IMR-90 (cell line): Measurements from ENCODE around the gene CYP26B1. TPM values are rescaled to one million over a fixed set of nuclear protein-coding genes. Genes with fewer than 3 reads are reported as not detected.

Source experiments
- ATAC-seq: fragments of 200-7000 bp; cut with Tn5 transposase; 2 replicates; pipeline ENCODE4 v1.9.1; 2020; ENCODE audit warnings: low read depth, mild to moderate bottlenecking, moderate library complexity
- BruUV-seq: library from RNA; stranded (reverse); fragments of 400-500 nt; replicated peaks from 2 replicates; lab custom pipeline; 2021; lab: Mats Ljungman, UMichigan
- CTCF ChIA-PET: fragments of 300-600 bp; formaldehyde crosslinking; extraction: SDS; loops from one replicate; lab custom pipeline; 2021; ENCODE audit warnings: antibody characterized with exemption; lab: Yijun Ruan, JAX
- POLR2A ChIA-PET: fragments of 300-600 bp; sonication (Branson Sonifier 250); formaldehyde crosslinking; loops from one replicate; lab custom pipeline; 2022; ENCODE audit warnings: antibody characterized with exemption; ENCODE audit not compliant: unreplicated experiment; lab: Charles Lee
- DNase-seq: peaks from one replicate; pipeline ENCODE4 v3.0.0; 2013
- H2AFZ ChIP-seq: replicated peaks from 2 replicates; pipeline ENCODE3; 2013; ENCODE audit warnings: low read length, mild to moderate bottlenecking; ENCODE audit not compliant: poor library complexity
- H2AK5ac ChIP-seq: 2 replicates; pipeline ENCODE4 v1.6.1; 2013; ENCODE audit warnings: low read depth, low read length, inconsistent platforms
- H2AK9ac ChIP-seq: replicated peaks from 2 replicates; pipeline ENCODE3; 2013; ENCODE audit warnings: mild to moderate bottlenecking, low read depth, low read length, moderate library complexity; ENCODE audit not compliant: poor library complexity
- H2BK120ac ChIP-seq: 2 replicates; pipeline ENCODE4 v1.6.1; 2013; ENCODE audit warnings: low read depth, low read length, inconsistent platforms
- H2BK15ac ChIP-seq: 3 replicates; pipeline ENCODE4 v1.6.1; 2013; ENCODE audit warnings: low read depth, low read length, inconsistent platforms
- H2BK20ac ChIP-seq: 2 replicates; pipeline ENCODE4 v1.6.1; 2013; ENCODE audit warnings: low read depth, mild to moderate bottlenecking, inconsistent platforms, low read length, moderate library complexity
- H2BK5ac ChIP-seq: 2 replicates; pipeline ENCODE4 v1.6.1; 2013; ENCODE audit warnings: mild to moderate bottlenecking, low read depth, low read length, inconsistent platforms; ENCODE audit not compliant: poor library complexity, severe bottlenecking
- H3K14ac ChIP-seq: replicated peaks from 2 replicates; pipeline ENCODE4 v1.6.1; 2013; ENCODE audit warnings: low read depth, low read length, inconsistent platforms
- H3K18ac ChIP-seq: 2 replicates; pipeline ENCODE4 v1.6.1; 2013; ENCODE audit warnings: low read depth, low read length, control low read depth
- H3K23ac ChIP-seq: 2 replicates; pipeline ENCODE4 v1.6.1; 2013; ENCODE audit warnings: low read depth, low read length, inconsistent platforms
- H3K27ac ChIP-seq: 2 replicates; pipeline ENCODE4 v1.5.1; 2013; ENCODE audit warnings: mild to moderate bottlenecking, control low read depth, low read length; ENCODE audit not compliant: insufficient read depth
- H3K27me3 ChIP-seq: 2 replicates; pipeline ENCODE4 v1.6.1; 2013; ENCODE audit warnings: low read length; ENCODE audit not compliant: control insufficient read depth, insufficient read depth
- H3K36me3 ChIP-seq: 2 replicates; pipeline ENCODE4 v1.6.1; 2013; ENCODE audit warnings: low read length, mixed read lengths; ENCODE audit not compliant: control insufficient read depth, insufficient read depth
- H3K4ac ChIP-seq: 2 replicates; pipeline ENCODE4 v1.6.1; 2013; ENCODE audit warnings: low read depth, low read length, inconsistent platforms
- H3K4me1 ChIP-seq: 2 replicates; pipeline ENCODE4 v1.6.1; 2013; ENCODE audit warnings: low read length, mixed read lengths; ENCODE audit not compliant: control insufficient read depth, insufficient read depth
- H3K4me2 ChIP-seq: 2 replicates; pipeline ENCODE4 v1.6.1; 2013; ENCODE audit warnings: low read depth, mild to moderate bottlenecking, control low read depth, low read length, moderate library complexity
- H3K4me3 ChIP-seq: 2 replicates; pipeline ENCODE4 v1.5.1; 2013; ENCODE audit warnings: low read depth, mild to moderate bottlenecking, control low read depth, low read length, moderate library complexity; ENCODE audit not compliant: insufficient read depth
- H3K56ac ChIP-seq: 2 replicates; pipeline ENCODE4 v1.6.1; 2013; ENCODE audit warnings: low read length, inconsistent platforms; ENCODE audit not compliant: insufficient read depth; ENCODE audit errors: extremely low read depth
- H3K79me1 ChIP-seq, 2 experiments: 2 replicates each; pipeline ENCODE4 v1.6.1; 2013; ENCODE audit warnings: low read length in 2 of 2, inconsistent platforms in 1 of 2, low read depth in 1 of 2
- H3K9ac ChIP-seq: 2 replicates; pipeline ENCODE4 v1.6.1; 2013; ENCODE audit warnings: low read depth, low read length, control low read depth
- H3K9me1 ChIP-seq: 2 replicates; pipeline ENCODE4 v1.6.1; 2013; ENCODE audit warnings: low read length, inconsistent platforms; ENCODE audit not compliant: insufficient read depth
- H3K9me3 ChIP-seq: 2 replicates; pipeline ENCODE4 v1.6.1; 2013; ENCODE audit warnings: low read length; ENCODE audit not compliant: control insufficient read depth, insufficient read depth
- H4K20me1 ChIP-seq: 2 replicates; pipeline ENCODE4 v1.6.1; 2013; ENCODE audit warnings: low read length, inconsistent platforms; ENCODE audit not compliant: insufficient read depth
- H4K5ac ChIP-seq: 2 replicates; pipeline ENCODE4 v1.6.1; 2013; ENCODE audit warnings: mild to moderate bottlenecking, low read depth, low read length, control low read depth
- H4K8ac ChIP-seq, 2 experiments: 2 replicates each; pipeline ENCODE4 v1.6.1; 2013; ENCODE audit warnings: low read depth in 2 of 2, low read length in 2 of 2, control low read depth in 1 of 2, inconsistent platforms in 1 of 2
- H4K91ac ChIP-seq: 2 replicates; pipeline ENCODE4 v1.6.1; 2013; ENCODE audit warnings: low read depth, low read length, inconsistent platforms; ENCODE audit not compliant: insufficient read depth
- BHLHE40 ChIP-seq: fragments of 150-350 bp; IDR thresholded peaks from 2 replicates; pipeline ENCODE4 v1.6.1; 2016; ENCODE audit warnings: mild to moderate bottlenecking, low read depth, low read length
- CEBPB ChIP-seq: IDR thresholded peaks from 2 replicates; pipeline ENCODE4 v1.6.1; 2012; ENCODE audit warnings: low read depth, low read length, improper control_type of control experiment
- CHD1 ChIP-seq: IDR thresholded peaks from 2 replicates; pipeline ENCODE4 v1.6.1; 2012; ENCODE audit warnings: low read depth, low read length, improper control_type of control experiment
- FOS ChIP-seq: fragments of 150-350 bp; IDR thresholded peaks from 2 replicates; pipeline ENCODE4 v1.6.1; 2016; ENCODE audit warnings: low read depth, low read length
- MAFK ChIP-seq: IDR thresholded peaks from 2 replicates; pipeline ENCODE4 v1.6.1; 2012; ENCODE audit warnings: low read depth, low read length, improper control_type of control experiment
- MAZ ChIP-seq: IDR thresholded peaks from 2 replicates; pipeline ENCODE4 v1.6.1; 2012; ENCODE audit warnings: low read depth, mild to moderate bottlenecking, low read length, improper control_type of control experiment, moderate library complexity, borderline replicate concordance
- MXI1 ChIP-seq: IDR thresholded peaks from 2 replicates; pipeline ENCODE4 v1.6.1; 2012; ENCODE audit warnings: low read depth, mild to moderate bottlenecking, low read length, moderate library complexity, borderline replicate concordance
- NFE2L2 ChIP-seq: fragments of 150-350 bp; IDR thresholded peaks from 2 replicates; pipeline ENCODE4 v1.6.1; 2016; ENCODE audit warnings: low read depth, mild to moderate bottlenecking, low read length
- POLR2A ChIP-seq: IDR thresholded peaks from 2 replicates; pipeline ENCODE4 v1.6.1; 2012; ENCODE audit warnings: mild to moderate bottlenecking, low read depth, low read length
- RCOR1 ChIP-seq: IDR thresholded peaks from 2 replicates; pipeline ENCODE4 v1.6.1; 2012; ENCODE audit warnings: mild to moderate bottlenecking, low read length, improper control_type of control experiment; ENCODE audit not compliant: insufficient replicate concordance
- RFX5 ChIP-seq: IDR thresholded peaks from 2 replicates; pipeline ENCODE4 v1.8.0; 2012; ENCODE audit warnings: low read depth, mild to moderate bottlenecking, low read length, moderate library complexity
- WGBS, 2 experiments: methylation state at CpG; one replicate each; pipeline versions ENCODE4 v1.1.5 to v1.1.7; 2013; ENCODE audit warnings: missing lambda C conversion rate in 2 of 2; ENCODE audit not compliant: insufficient read length in 1 of 2; ENCODE audit errors: extremely low coverage in 2 of 2; 5-methylcytosine and 5-hydroxymethylcytosine counted together
- dilution Hi-C: fragments of 300-500 bp; cut with HindIII; formaldehyde crosslinking; loops from one replicate; pipeline ENCODE4 v1.14.3; 2018; ENCODE audit warnings: low sequenced_read_pairs; ENCODE audit not compliant: unreplicated experiment
- in situ Hi-C: fragments of 300-500 bp; cut with MboI; formaldehyde crosslinking; loops from 3 replicates; pipeline ENCODE4 v1.14.3; 2019; ENCODE audit warnings: low sequenced_read_pairs, inconsistent platforms, mixed read lengths
- intact Hi-C: fragments of 100-400 bp; cut with micrococcal nuclease; formaldehyde crosslinking; loops from 2 replicates; pipeline ENCODE4 v1.10.0; 2022
- polyA plus RNA-seq, 3 experiments: library from polyadenylated mRNA; depleted of rRNA; stranded (reverse); fragments of >200 nt; gene quantifications; 2 replicates each; pipeline ENCODE4 v1.2.3, GENCODE V29; 2012; ENCODE audit warnings: low replicate concordance in 1 of 3
- total RNA-seq: library from RNA; depleted of rRNA; stranded (reverse); fragments of >200 nt; gene quantifications from 2 replicates; pipeline ENCODE4 v1.2.3, GENCODE V29; 2012
- TF ChIP-seq, protein P1 (sequence below): fragments of 150-350 bp; IDR thresholded peaks from 2 replicates; pipeline ENCODE4 v1.6.1; 2016; ENCODE audit warnings: low read depth, mild to moderate bottlenecking, low read length, moderate library complexity, borderline replicate concordance
- TF ChIP-seq, protein P2 (sequence below): conservative IDR thresholded peaks from 2 replicates; pipeline ENCODE4 v1.5.1; 2012; ENCODE audit warnings: mild to moderate bottlenecking, low read depth, low read length, improper control_type of control experiment
- TF ChIP-seq, protein P3 (sequence below): fragments of 150-350 bp; IDR thresholded peaks from 2 replicates; pipeline ENCODE4 v1.6.1; 2017; ENCODE audit warnings: mild to moderate bottlenecking, antibody characterized with exemption, low read length, low read depth

Gene CYP26B1
- total and polyA plus RNA-seq, 2 of the 4 experiments (the other 2 are of a cell fraction): 0.02 TPM; not detected in 1

DNA sequence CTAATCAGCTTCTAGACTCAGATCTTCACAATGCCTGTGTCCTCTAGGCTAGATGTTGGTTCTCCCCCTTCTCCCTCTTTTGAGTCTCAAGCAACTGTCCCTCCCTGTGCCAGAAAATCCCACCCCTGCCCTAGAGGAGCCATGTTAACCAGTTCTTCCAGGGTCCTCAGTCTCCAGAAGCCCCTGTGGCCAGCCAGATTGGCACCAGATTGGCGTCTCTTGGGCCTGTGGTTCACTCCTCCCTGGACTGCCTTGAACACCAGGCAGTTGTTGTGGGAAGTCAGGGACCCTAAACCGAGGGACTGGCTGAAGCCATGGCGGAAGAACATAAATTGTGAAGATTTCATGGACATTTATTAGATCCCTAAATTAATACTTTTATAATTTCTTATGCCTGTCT is 36.6 kb downstream of the CYP26B1 start:
- no peak overlapping the region for H4K91ac ChIP-seq
- H3K18ac ChIP-seq: no peak overlapping the region
- POLR2A ChIA-PET: no interaction called here
- H2AFZ ChIP-seq: no peak overlapping the region
- no peak for TF ChIP-seq CHD1
- TF ChIP-seq, protein P1, sequence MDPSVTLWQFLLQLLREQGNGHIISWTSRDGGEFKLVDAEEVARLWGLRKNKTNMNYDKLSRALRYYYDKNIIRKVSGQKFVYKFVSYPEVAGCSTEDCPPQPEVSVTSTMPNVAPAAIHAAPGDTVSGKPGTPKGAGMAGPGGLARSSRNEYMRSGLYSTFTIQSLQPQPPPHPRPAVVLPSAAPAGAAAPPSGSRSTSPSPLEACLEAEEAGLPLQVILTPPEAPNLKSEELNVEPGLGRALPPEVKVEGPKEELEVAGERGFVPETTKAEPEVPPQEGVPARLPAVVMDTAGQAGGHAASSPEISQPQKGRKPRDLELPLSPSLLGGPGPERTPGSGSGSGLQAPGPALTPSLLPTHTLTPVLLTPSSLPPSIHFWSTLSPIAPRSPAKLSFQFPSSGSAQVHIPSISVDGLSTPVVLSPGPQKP: no peak
- TF ChIP-seq FOS: no peak
- TF ChIP-seq BHLHE40: no peak
- TF ChIP-seq, protein P2, sequence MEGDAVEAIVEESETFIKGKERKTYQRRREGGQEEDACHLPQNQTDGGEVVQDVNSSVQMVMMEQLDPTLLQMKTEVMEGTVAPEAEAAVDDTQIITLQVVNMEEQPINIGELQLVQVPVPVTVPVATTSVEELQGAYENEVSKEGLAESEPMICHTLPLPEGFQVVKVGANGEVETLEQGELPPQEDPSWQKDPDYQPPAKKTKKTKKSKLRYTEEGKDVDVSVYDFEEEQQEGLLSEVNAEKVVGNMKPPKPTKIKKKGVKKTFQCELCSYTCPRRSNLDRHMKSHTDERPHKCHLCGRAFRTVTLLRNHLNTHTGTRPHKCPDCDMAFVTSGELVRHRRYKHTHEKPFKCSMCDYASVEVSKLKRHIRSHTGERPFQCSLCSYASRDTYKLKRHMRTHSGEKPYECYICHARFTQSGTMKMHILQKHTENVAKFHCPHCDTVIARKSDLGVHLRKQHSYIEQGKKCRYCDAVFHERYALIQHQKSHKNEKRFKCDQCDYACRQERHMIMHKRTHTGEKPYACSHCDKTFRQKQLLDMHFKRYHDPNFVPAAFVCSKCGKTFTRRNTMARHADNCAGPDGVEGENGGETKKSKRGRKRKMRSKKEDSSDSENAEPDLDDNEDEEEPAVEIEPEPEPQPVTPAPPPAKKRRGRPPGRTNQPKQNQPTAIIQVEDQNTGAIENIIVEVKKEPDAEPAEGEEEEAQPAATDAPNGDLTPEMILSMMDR: no peak
- no peak for TF ChIP-seq MAZ
- no peak for TF ChIP-seq POLR2A
- TF ChIP-seq NFE2L2: no peak
- TF ChIP-seq, protein P3, sequence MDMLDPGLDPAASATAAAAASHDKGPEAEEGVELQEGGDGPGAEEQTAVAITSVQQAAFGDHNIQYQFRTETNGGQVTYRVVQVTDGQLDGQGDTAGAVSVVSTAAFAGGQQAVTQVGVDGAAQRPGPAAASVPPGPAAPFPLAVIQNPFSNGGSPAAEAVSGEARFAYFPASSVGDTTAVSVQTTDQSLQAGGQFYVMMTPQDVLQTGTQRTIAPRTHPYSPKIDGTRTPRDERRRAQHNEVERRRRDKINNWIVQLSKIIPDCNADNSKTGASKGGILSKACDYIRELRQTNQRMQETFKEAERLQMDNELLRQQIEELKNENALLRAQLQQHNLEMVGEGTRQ: no peak
- TF ChIP-seq RCOR1: no peak
- no peak for TF ChIP-seq MAFK
- TF ChIP-seq MXI1: no peak
- no peak for TF ChIP-seq CEBPB
- no peak for TF ChIP-seq RFX5
- CTCF ChIA-PET: no interaction called here
- no peak overlapping the region for H3K4ac ChIP-seq
- no peak for DNase-seq
- no peaks in the 10 kb centered on the region for H4K20me1 ChIP-seq
- H3K14ac ChIP-seq: no peak overlapping the region
- no peak overlapping the region for H2BK20ac ChIP-seq
- no peak overlapping the region for H3K4me2 ChIP-seq
- H3K27me3 ChIP-seq: peaks cover 2% of the 10 kb centered on the region
- dilution Hi-C loops: no loop called here
- H3K4me3 ChIP-seq: no peak overlapping the region
- no CpG with 5 or more reads among the region's 3 CpGs for WGBS, 2 experiments
- intact Hi-C loops: no loop called here
- no peaks in the 10 kb centered on the region for H3K9me1 ChIP-seq
- no peak overlapping the region for H3K23ac ChIP-seq
- no peaks in the 10 kb centered on the region for H3K79me1 ChIP-seq
- no TSS peak for BruUV-seq
- H4K5ac ChIP-seq: no peak overlapping the region
- no peak overlapping the region for H3K27ac ChIP-seq
- no peak overlapping the region for H2BK120ac ChIP-seq
- H2BK15ac ChIP-seq: no peak overlapping the region
- H4K8ac ChIP-seq: no peak overlapping the region
- no peak overlapping the region for H2AK9ac ChIP-seq
- no peak for ATAC-seq
- no peak overlapping the region for H3K56ac ChIP-seq
- peaks cover 9% of the 10 kb centered on the region; the same call in 1 of the 2 replicates for H3K4me1 ChIP-seq
- in situ Hi-C loops: no loop called here
- H2AK5ac ChIP-seq: no peak overlapping the region
- no peaks in the 10 kb centered on the region for H3K9me3 ChIP-seq
- no peaks in the 10 kb centered on the region for H3K36me3 ChIP-seq
- H2BK5ac ChIP-seq: no peak overlapping the region
- H3K9ac ChIP-seq: no peak overlapping the region
